HEK293 (cell line): Measurements from ENCODE around the gene TTC31.

Experiments used
- CTCF ChIA-PET: fragments of 350-600 bp; formaldehyde crosslinking; extraction: SDS; loops from one replicate; lab custom pipeline; 2021; ENCODE audit warnings: antibody characterized with exemption; lab: Yijun Ruan, JAX
- POLR2A ChIA-PET: fragments of 300-600 bp; formaldehyde crosslinking; extraction: SDS; loops from one replicate; lab custom pipeline; 2020; ENCODE audit warnings: antibody characterized with exemption, inconsistent platforms; lab: Yijun Ruan, JAX
- H3K27ac ChIP-seq: fragments of 200-500 bp; sonication (Bioruptor generic); 2 replicates; pipeline ENCODE4 v1.5.1; 2014; ENCODE audit warnings: low read depth, low read length, control low read depth, inconsistent platforms; ENCODE audit errors: extremely low read depth
- H3K36me3 ChIP-seq, 2 experiments: fragments of 200-500 bp in 1 of 2; sonication (Bioruptor generic) in 1 of 2; 1 replicate in 1 of 2; 2 replicates in 1 of 2; pipeline ENCODE4 v1.5.1; 2014 to 2017; ENCODE audit warnings: inconsistent platforms in 2 of 2, low read length in 2 of 2; ENCODE audit not compliant: control insufficient read depth in 2 of 2, insufficient read depth in 1 of 2
- H3K4me1 ChIP-seq: fragments of 200-500 bp; sonication (Bioruptor generic); 2 replicates; pipeline ENCODE4 v1.5.1; 2014; ENCODE audit warnings: mild to moderate bottlenecking, low read length, inconsistent platforms; ENCODE audit not compliant: control insufficient read depth, insufficient read depth
- H3K4me3 ChIP-seq: 2 replicates; pipeline ENCODE4 v1.5.1; 2011; ENCODE audit warnings: low read depth, mild to moderate bottlenecking, control low read depth, low read length, moderate library complexity
- H3K9me3 ChIP-seq: fragments of 200-500 bp; sonication (Bioruptor generic); 2 replicates; pipeline ENCODE4 v1.5.1; 2014; ENCODE audit warnings: low read depth, low read length, inconsistent platforms; ENCODE audit not compliant: control insufficient read depth, insufficient read depth
- HOXA7 ChIP-seq: sonication (generic); formaldehyde crosslinking; IDR thresholded peaks from 2 replicates; pipeline ENCODE4 v1.8.1; 2022; ENCODE audit warnings: missing genetic modification reagents, borderline replicate concordance
- KLF10 ChIP-seq: fragments of 450-650 bp; IDR thresholded peaks from 2 replicates; pipeline ENCODE4 v1.5.1; 2018; ENCODE audit warnings: missing biosample characterization, mild to moderate bottlenecking, missing genetic modification characterization
- KLF7 ChIP-seq: fragments of 450-650 bp; formaldehyde crosslinking; IDR thresholded peaks from 2 replicates; pipeline ENCODE4 v1.5.1; 2016; ENCODE audit warnings: missing biosample characterization, missing genetic modification characterization, borderline replicate concordance
- KLF9 ChIP-seq: fragments of 450-650 bp; formaldehyde crosslinking; IDR thresholded peaks from 2 replicates; pipeline ENCODE4 v1.5.1; 2016; ENCODE audit warnings: missing biosample characterization, missing genetic modification characterization, low read depth
- PATZ1 ChIP-seq: fragments of 450-650 bp; formaldehyde crosslinking; IDR thresholded peaks from 2 replicates; pipeline ENCODE4 v1.5.1; 2016; ENCODE audit warnings: missing biosample characterization, missing genetic modification characterization
- PRDM4 ChIP-seq: fragments of 450-650 bp; formaldehyde crosslinking; IDR thresholded peaks from 2 replicates; pipeline ENCODE4 v1.5.1; 2017; ENCODE audit warnings: missing biosample characterization, missing genetic modification characterization
- REPIN1 ChIP-seq: fragments of 450-650 bp; formaldehyde crosslinking; IDR thresholded peaks from 2 replicates; pipeline ENCODE4 v1.5.1; 2017; ENCODE audit warnings: missing biosample characterization, missing genetic modification characterization, low read depth
- SALL2 ChIP-seq: fragments of 450-650 bp; formaldehyde crosslinking; IDR thresholded peaks from 2 replicates; pipeline ENCODE4 v1.5.0; 2017; ENCODE audit warnings: missing biosample characterization, mild to moderate bottlenecking, missing genetic modification characterization, borderline replicate concordance
- TSHZ1 ChIP-seq: fragments of 450-650 bp; formaldehyde crosslinking; IDR thresholded peaks from 2 replicates; pipeline ENCODE4 v1.5.1; 2016; ENCODE audit warnings: missing biosample characterization, missing genetic modification characterization, borderline replicate concordance
- ZNF138 ChIP-seq: fragments of 450-650 bp; formaldehyde crosslinking; IDR thresholded peaks from 2 replicates; pipeline ENCODE4 v1.5.1; 2016; ENCODE audit warnings: missing biosample characterization, missing genetic modification characterization, borderline replicate concordance
- ZNF214 ChIP-seq: fragments of 450-650 bp; formaldehyde crosslinking; IDR thresholded peaks from 2 replicates; pipeline ENCODE4 v1.5.1; 2017; ENCODE audit warnings: missing biosample characterization, mild to moderate bottlenecking, missing genetic modification characterization, borderline replicate concordance
- ZNF266 ChIP-seq: fragments of 450-650 bp; formaldehyde crosslinking; IDR thresholded peaks from 2 replicates; pipeline ENCODE4 v1.5.1; 2016; ENCODE audit warnings: missing biosample characterization, missing genetic modification characterization, low read depth
- ZNF280D ChIP-seq: fragments of 450-650 bp; formaldehyde crosslinking; IDR thresholded peaks from 2 replicates; pipeline ENCODE4 v1.5.1; 2016; ENCODE audit warnings: missing biosample characterization, missing genetic modification characterization
- ZNF341 ChIP-seq: fragments of 450-650 bp; formaldehyde crosslinking; IDR thresholded peaks from 2 replicates; pipeline ENCODE4; 2016; ENCODE audit warnings: low read depth, missing biosample characterization, missing genetic modification characterization
- ZNF391 ChIP-seq: fragments of 450-650 bp; formaldehyde crosslinking; IDR thresholded peaks from 2 replicates; pipeline ENCODE4 v1.5.1; 2016; ENCODE audit warnings: low read depth, missing biosample characterization, missing genetic modification characterization, borderline replicate concordance
- ZNF426 ChIP-seq: fragments of 450-650 bp; formaldehyde crosslinking; IDR thresholded peaks from 2 replicates; pipeline ENCODE4 v1.5.1; 2017; ENCODE audit warnings: missing biosample characterization, missing genetic modification characterization, mild to moderate bottlenecking, inconsistent platforms, moderate library complexity
- ZNF473 ChIP-seq: fragments of 450-650 bp; formaldehyde crosslinking; IDR thresholded peaks from 2 replicates; pipeline ENCODE4 v1.5.1; 2017; ENCODE audit warnings: missing biosample characterization, missing genetic modification characterization
- ZNF514 ChIP-seq: fragments of 450-650 bp; formaldehyde crosslinking; IDR thresholded peaks from 2 replicates; pipeline ENCODE4 v1.5.1; 2016; ENCODE audit warnings: missing biosample characterization, missing genetic modification characterization
- ZNF558 ChIP-seq: fragments of 450-650 bp; formaldehyde crosslinking; IDR thresholded peaks from 2 replicates; pipeline ENCODE4 v1.5.1; 2016; ENCODE audit warnings: missing biosample characterization, missing genetic modification characterization
- ZNF580 ChIP-seq: fragments of 450-650 bp; formaldehyde crosslinking; IDR thresholded peaks from 2 replicates; pipeline ENCODE4 v1.5.1; 2016; ENCODE audit warnings: missing biosample characterization, missing genetic modification characterization
- ZNF626 ChIP-seq: fragments of 450-650 bp; sonication (Bioruptor Pico); formaldehyde crosslinking; IDR thresholded peaks from 2 replicates; pipeline ENCODE4 v1.5.1; 2018; ENCODE audit warnings: missing biosample characterization, missing genetic modification characterization, inconsistent platforms
- ZNF677 ChIP-seq: fragments of 450-650 bp; IDR thresholded peaks from 2 replicates; pipeline ENCODE4 v1.5.0; 2018; ENCODE audit warnings: missing biosample characterization, mild to moderate bottlenecking, missing genetic modification characterization, moderate library complexity
- ZSCAN23 ChIP-seq: fragments of 450-650 bp; formaldehyde crosslinking; IDR thresholded peaks from 2 replicates; pipeline ENCODE4 v1.5.1; 2016; ENCODE audit warnings: missing biosample characterization, missing genetic modification characterization

The TTC31 gene

GRCh38 chr2:74503506-74504475 is 20.9 kb downstream of the TTC31 start (continued):
- TF ChIP-seq TSHZ1 (no peak), ZNF138 (tag by site-specific recombination) (no peak), ZNF514 (tag by site-specific recombination) (no peak), ZNF677 (tag by site-specific recombination) (no peak), KLF9 (tag by site-specific recombination) (no peak), REPIN1 (tag by site-specific recombination) (no peak), ZNF473 (tag by site-specific recombination) (no peak), ZNF426 (tag by site-specific recombination) (no peak), ZSCAN23 (no peak)

- ChIA-PET POLR2A (interaction anchor here (1.8 to 3.1 kb wide), 3 partner anchors 22 to 46 kb away, joined by 6 to 16 read pairs (median 12); partner anchors contain the start of genes AUP1, DQX1, HTRA2 and WBP1), CTCF (interaction anchor here (1.0 to 2.8 kb wide), 3 partner anchors 15 to 81 kb away, joined by 3 to 13 read pairs (median 6); partner anchors contain the start of genes CCDC142 and TTC31)
- Histone ChIP-seq H3K9me3 (no peaks in the 10 kb centered on the region), H3K4me1 (peaks cover 4% of the 10 kb centered on the region; the same call in 1 of the 2 replicates), H3K36me3 (peaks cover 4 to 20% of the 10 kb centered on the region in 2 experiments; a peak in 2 of 3 replicates), H3K27ac (no peak overlapping the region), H3K4me3 (no peak overlapping the region)
- TF ChIP-seq PRDM4 (tag by site-specific recombination), result no peak
- no peak for TF ChIP-seq ZNF341 (tag by site-specific recombination)
- no peak for TF ChIP-seq ZNF266 (tag by site-specific recombination)
- no peak for TF ChIP-seq SALL2 (tag by site-specific recombination)
- no peak for TF ChIP-seq KLF7 (tag by site-specific recombination)
- TF ChIP-seq HOXA7 (CRISPR knock-in tag), result no peak
- TF ChIP-seq ZNF514 (tag by site-specific recombination), result no peak
- no peak for TF ChIP-seq ZNF280D
- no peak for TF ChIP-seq ZNF580 (tag by site-specific recombination)
- no peak for TF ChIP-seq ZNF626 (tag by site-specific recombination)
- no peak for TF ChIP-seq ZNF214
- TF ChIP-seq KLF10 (tag by site-specific recombination), result no peak
- TF ChIP-seq ZNF426 (tag by site-specific recombination), result no peak
- no peak for TF ChIP-seq ZNF558 (tag by site-specific recombination)
- TF ChIP-seq ZNF391, result no peak
- no peak for TF ChIP-seq PATZ1 (tag by site-specific recombination)
Measured at GRCh38 chr2:74504591-74504990, 21.7 kb downstream of the TTC31 start.
